Activated T-cell treated with anti-CD3 and anti-CD28 coated beads for 1 hour (primary cell): Measurements from ENCODE around the gene FAT2.
A peak's percentile ranks its signal among the peaks of the same experiment; 100 is the strongest.

Experiments used
- DNase-seq: peaks from one replicate; pipeline ENCODE4 v3.0.0-alpha.2; 2020; ENCODE audit warnings: low read depth

FAT2 gene

DNA sequence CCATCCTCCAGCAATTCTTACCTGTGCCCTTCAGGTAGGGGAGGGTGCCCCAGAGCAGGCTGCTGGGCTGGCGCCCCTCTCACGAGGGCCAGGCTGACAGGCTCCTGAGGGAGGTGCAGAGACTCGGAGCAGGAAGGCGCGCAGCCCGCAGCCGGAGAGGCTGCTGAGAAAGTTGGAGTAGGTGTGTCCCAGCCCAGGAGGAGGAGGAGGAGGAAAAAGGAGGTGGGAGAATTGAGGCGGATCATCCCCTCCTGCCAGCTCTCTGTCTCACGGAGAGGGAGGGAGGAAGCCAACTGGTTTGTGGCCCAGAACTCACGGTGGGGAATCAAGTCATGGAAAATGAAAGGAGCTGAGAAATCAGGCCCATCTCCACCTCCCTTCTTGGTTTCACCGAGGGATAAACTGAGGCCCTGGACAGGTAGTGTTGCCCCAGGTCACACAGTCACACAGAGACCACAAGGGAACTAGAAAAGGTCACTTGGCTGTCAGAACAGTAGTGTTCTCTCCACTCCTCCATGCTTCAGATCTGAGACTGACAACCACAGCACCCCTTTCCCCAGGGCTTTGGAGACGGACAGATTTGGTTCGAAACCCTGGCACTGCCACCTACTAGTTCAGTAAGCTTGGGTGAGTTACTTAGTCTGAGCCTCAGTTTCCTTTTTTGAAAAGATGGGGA, at the start of gene FAT2:
Gene FAT2, minus strand, starts transcription at position 188 of the 676 bp plus-strand sequence. CDS start 22,400 bp downstream, outside the sequence.
- DNase-seq = no peak

DNA sequence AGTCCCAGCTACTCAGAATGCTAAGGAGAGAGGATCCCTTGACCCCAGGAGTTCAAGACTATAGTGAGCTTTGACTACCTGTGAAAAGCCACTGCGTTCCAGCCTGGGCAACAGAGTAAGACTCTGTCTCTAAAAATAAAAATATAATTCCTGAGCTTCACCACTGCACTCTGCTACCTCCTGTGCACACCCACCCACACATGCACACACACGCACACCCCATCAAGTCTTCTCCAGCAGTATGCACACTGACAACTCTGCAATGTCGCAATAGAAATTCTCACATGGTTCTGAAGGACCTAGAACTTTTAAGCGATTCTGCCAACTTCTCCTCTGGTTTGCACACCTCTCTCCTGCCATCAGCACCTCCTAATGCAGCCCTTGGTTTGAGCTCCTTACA, 47.5 kb upstream of the FAT2 start:
- DNase-seq = no peak

DNA sequence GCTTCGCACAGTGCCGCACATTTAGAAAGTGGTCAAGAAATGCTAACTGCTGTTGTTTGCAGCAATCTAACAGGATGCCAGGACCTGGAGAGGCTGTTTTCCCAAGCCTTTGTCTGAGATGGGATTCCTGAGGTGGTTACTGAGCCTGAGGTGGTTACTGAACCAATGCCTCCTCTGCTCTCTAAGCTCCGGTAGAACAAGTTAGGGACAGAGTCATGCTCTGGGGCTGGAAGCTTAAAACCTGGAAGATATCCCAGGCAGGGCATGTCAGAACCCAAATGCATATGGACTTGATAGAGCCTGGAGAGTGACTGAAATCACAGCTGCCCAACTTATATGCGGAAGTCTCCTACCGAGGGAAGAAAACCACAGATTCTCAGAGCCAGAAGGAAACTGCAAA, 46.5 kb upstream of the FAT2 start:
- no peak for DNase-seq

DNA sequence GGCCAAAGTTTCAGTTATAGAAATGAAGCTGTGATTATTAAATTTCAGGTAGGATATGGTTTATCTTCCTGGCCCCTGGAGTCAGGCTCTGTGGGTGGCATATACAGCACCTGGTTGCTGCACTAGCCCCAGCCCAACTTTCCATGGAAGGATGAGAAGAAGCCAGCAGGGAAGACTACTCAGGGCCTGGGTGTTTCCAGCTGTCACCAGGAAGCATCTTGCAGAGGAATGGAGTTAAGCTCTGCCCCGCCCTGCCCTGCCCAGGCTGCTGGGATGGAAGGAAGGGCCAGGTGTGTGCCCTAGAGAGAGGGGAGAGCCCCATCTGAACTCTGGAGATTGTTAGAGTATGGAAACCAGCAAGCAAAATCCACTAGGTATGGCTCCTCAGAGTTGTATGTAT, 42.8 kb upstream of the FAT2 start:
- no peak for DNase-seq

DNA sequence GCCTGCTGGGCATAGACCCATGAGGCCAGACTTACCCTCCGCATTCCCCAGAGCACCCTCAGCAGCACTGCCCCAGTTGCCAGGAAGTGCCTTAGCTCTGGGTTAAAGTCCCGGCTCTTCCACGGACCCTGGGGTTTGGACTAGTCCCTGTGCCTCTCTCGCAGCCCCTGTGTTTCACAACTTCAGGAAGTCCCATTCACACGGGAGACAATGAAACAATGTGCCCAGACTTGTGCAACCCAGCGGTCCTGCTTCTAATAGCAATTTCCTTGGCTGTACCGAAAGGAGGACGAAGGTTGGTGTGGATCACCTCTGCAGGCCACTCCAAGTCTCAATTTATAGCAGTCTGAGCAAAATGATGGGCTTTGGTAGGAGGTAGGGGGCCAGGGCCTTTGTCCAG, 41.8 kb upstream of the FAT2 start:
- DNase-seq = no peak

GRCh38 chr5:151632524-151632923, 41.4 kb upstream of the FAT2 start:
- no peak for DNase-seq

- no peak for DNase-seq
These were observed 40.8 kb upstream of the FAT2 start for GRCh38 chr5:151631941-151632340.

- no peak for DNase-seq
These were observed 39.0 kb upstream of the FAT2 start for GRCh38 chr5:151630088-151630487.

GRCh38 chr5:151628112-151628823, 37.1 kb upstream of the FAT2 start:
- DNase-seq = no peak

- no peak for DNase-seq
These were observed 36.5 kb upstream of the FAT2 start for GRCh38 chr5:151627650-151628049.

DNA sequence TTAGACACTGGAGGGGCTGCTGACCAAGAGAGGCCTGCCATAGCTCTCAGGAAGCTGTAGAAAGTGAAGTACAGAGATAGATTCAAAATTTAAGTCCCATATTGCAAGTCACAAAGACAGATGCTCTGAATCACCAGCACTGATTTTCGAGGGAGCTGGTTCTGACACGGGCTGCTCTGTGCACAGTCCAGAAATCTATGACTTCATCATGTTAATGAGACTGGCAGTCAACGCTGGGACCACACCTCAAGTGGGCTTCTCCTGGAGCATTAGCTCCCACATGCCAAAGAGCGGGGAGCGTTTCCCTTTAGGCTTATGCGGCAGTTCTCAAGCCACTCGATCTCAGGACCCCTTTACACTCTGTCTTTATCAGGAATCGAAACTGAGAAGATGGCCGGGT, 34.2 kb upstream of the FAT2 start:
- DNase-seq = no peak

GRCh38 chr5:151624476-151624875, 33.3 kb upstream of the FAT2 start:
- DNase-seq = no peak

DNA sequence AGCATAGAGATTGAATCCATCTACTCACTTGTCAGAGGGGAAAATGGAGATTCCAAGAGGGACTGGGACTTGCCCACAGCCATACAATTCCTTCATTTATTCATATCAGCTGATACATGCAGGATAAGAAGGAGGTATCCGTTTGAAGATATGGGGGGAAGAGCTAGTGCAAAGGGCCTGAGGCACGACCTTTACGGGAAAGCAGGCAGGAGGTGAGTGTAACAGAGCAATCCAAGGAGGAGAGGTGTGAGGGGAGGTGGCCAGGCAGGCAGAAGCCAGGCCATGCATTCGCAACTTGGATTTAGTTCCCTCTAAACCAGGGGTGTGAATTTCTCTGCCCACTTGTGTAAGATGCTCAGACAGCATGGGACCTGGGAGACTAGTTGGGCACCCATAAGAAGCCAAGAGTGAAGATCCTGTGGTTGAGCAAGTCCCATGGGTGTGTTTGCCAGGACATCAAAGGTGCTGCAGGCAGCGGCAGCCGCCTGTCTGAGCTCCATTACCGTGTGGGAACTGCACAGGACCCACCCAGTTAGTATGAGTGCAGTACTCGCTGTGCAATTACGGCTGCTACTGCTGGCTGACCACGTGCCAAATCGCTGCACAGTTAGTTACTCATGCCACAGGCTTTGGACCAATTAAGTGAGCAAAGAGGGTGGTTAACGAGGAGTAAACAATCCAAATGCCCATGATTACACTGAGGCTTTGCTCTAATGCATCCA, 31.4 kb upstream of the FAT2 start:
- no peak for DNase-seq

DNA sequence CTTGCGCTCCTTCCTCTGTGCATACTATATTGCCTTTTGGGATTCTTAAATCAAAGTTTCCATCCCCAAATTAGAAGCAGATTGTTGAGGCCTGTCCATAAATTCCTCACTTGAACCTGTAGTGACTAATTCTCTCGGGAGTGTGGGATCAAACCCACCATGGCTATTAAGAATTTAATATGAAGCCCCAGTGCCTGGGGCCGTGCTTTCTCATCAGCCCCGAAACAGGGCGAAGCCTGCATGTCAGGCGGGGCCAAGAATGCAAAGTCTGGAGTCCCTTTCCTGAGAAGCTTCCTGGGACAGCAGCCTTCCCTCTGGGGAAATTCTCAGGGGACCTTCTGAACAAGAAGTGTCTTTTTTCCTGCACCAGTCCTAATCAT, 29.3 kb upstream of the FAT2 start:
- DNase-seq = no peak

GRCh38 chr5:151619812-151620460, 28.8 kb upstream of the FAT2 start:
- no peak for DNase-seq

DNA sequence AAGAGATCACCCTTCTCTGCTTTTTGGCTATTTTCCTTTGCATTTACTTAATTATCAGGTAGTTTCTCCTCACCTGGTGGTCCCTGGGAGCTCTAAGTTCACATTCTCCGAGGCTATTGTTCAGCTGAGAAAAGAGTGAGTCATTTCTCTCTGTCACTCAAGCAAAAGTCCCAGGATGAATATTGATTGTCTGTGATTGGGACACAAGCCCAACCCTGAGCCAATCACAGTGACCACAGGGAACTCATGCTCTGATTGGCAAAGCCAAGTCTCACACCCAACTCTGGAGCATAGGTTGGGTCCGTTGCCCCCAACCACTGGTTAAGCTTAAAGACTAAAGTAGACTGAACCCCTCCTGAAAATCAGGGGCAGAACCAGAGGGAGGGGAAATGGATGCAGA, 27.8 kb upstream of the FAT2 start:
- no peak for DNase-seq

DNA sequence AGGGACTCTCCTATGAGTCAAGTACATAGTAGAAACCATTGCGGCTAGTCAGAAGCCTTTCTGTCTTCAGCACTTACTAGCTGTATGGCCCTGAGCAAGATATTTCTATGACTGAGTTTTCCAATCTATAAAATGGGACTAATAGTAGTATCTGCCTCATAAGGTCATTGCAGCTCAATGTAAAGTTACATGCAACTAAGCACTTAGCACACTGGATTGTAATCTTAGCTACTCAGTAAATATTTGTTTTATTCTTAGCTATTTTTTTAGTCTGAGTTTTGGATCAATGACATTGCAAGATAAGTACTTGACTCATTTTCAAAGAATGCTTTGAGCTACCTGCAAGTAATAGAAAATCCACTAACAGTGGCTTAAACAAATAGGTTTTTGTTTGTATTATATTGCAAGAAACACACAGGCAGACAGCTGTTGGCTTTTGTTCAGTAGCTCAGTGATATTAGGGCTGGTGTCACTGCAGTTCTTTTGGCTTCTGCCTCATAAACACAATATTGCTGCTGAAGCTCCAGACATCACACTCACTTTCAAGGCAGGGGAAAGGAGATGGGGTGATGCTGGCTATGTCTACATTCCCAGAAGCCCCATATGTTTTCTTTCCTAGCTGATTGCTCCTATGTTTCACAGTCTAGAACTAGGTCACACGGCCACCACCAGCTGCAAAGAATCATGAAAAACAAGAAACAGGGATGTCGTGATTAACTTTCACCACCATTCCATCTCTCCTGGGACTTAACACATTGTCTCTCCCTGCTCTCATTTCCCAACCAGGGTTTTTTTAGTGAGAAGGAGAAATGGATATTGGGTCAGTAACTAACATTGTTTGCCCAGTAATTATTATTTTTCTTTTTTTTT, 26.9 kb upstream of the FAT2 start:
- DNase-seq = no peak

- no peak for DNase-seq
These were observed 26.3 kb upstream of the FAT2 start for GRCh38 chr5:151617383-151617840.

- no peak for DNase-seq
These were observed 24.3 kb upstream of the FAT2 start for GRCh38 chr5:151615431-151615830.

- no peak for DNase-seq
These were observed 23.4 kb upstream of the FAT2 start for GRCh38 chr5:151614565-151614964.

DNA sequence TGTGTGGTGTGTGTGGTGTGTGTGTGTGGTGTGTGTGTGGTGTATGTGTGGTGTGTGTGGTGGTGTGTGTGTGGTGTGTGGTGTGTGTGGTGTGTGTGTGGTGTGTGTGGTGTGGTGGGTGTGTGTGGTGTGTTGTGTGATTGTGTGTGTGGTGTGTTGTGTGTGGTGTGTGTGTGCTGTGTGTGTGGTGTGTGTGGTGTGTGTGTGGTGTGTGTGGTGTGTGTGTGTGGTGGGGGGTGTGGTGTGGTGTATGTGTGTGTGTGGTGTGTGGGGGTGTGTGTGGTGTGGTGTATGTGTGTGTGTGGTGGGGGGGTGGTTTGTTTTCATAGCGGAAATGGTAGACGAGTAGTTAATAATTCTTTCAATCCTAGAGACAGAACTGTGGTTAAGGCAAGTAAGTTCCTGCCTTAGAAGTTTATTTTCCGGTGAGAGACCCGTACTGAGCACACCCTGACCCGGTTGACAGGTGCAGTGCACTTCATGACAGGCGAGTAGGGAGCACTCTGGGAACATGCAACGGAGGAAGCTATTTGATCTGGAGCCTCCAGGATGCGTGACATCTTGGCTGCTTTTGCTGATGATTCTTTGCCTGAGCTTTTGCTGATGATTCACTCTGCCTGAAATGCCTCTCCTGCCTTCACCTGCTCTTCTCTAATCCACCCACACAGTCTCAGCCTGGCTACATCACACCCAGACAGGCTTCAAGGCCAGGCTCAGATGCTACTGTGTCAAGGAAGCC, 21.7 kb upstream of the FAT2 start:
- DNase-seq = peak; percentile 1
